Posterior vena cava (tissue), 2 donors: Measurements from ENCODE around the gene DMD. TPM values are rescaled to one million over a fixed set of nuclear protein-coding genes. Genes with fewer than 3 reads are reported as not detected.
"Not testable (repeated sequence)": the region's sequence is repeated elsewhere in the genome, so short reads cannot be mapped to it uniquely, and the experiment has no call there.

Source experiments
- DNase-seq: peaks from one replicate; pipeline ENCODE4 v3.0.0-alpha.2; 2020; ENCODE audit warnings: low spot score
- intact Hi-C, 2 donors: fragments of 100-400 bp; cut with DNase I; formaldehyde crosslinking; loops; one replicate each; pipeline versions ENCODE4 v1.14.1 to v1.14.2; 2022 to 2023
- total RNA-seq, 2 donors: library from RNA; stranded (reverse); fragmentation: NEBNext Ultra II Directional; extraction: Animal tissue kit (Norgen Biotek cat#: 25700); gene quantifications; one replicate each; pipeline ENCODE4 v1.2.1, GENCODE V29; 2021
- donor health status: DM: yes; HTN: yes; CAD: no.
- donor health status: DM: yes; HTN: yes; CAD: no.

DMD gene
- total RNA-seq, 2 donors from 2014 or later, result 132 to 139 TPM

GRCh38 chrX:32010212-32010611, 1201.1 kb downstream of the DMD start:
- no peak for DNase-seq
- intact Hi-C loops, result no loop called here

GRCh38 chrX:31993637-31994036, 1217.7 kb downstream of the DMD start:
- no peak for DNase-seq
- intact Hi-C loops, result no loop called here

GRCh38 chrX:31988975-31989374, 1222.4 kb downstream of the DMD start:
- intact Hi-C loops, result no loop called here
- no peak for DNase-seq

- DNase-seq, result no peak
- intact Hi-C loops, result no loop called here
Observed at GRCh38 chrX:31981546-31982062, 1229.7 kb downstream of the DMD start.

- intact Hi-C loops, result no loop called here
- DNase-seq, result no peak
Observed at GRCh38 chrX:31969714-31970113, 1241.6 kb downstream of the DMD start.

GRCh38 chrX:31962256-31962655, 1249.1 kb downstream of the DMD start:
- intact Hi-C loops, result no loop called here
- no peak for DNase-seq

- intact Hi-C loops, result no loop called here
- no peak for DNase-seq
Observed at GRCh38 chrX:31934842-31935370, 1276.4 kb downstream of the DMD start.

- intact Hi-C loops, result no loop called here
- DNase-seq, result no peak
Observed at GRCh38 chrX:31934015-31934414, 1277.3 kb downstream of the DMD start.

- no peak for DNase-seq
- intact Hi-C loops, result no loop called here
Observed at GRCh38 chrX:31932769-31933168, 1278.6 kb downstream of the DMD start.

- DNase-seq, intact Hi-C loops: not testable (repeated sequence)
Observed at GRCh38 chrX:31932320-31932719, 1279.0 kb downstream of the DMD start.

GRCh38 chrX:31931225-31931624, 1280.1 kb downstream of the DMD start:
- DNase-seq, result no peak
- intact Hi-C loops, result no loop called here

- no peak for DNase-seq
- intact Hi-C loops, result no loop called here
Observed at GRCh38 chrX:31929366-31929765, 1282.0 kb downstream of the DMD start.

GRCh38 chrX:31921236-31921635, 1290.1 kb downstream of the DMD start:
- DNase-seq, result no peak
- intact Hi-C loops, result no loop called here

- no peak for DNase-seq
- intact Hi-C loops, result no loop called here
Observed at GRCh38 chrX:31909850-31910572, 1301.3 kb downstream of the DMD start.

- intact Hi-C loops, result no loop called here
- no peak for DNase-seq
Observed at GRCh38 chrX:31894152-31894551, 1317.2 kb downstream of the DMD start.

GRCh38 chrX:31893525-31893924, 1317.8 kb downstream of the DMD start:
- intact Hi-C loops, result no loop called here
- no peak for DNase-seq

GRCh38 chrX:31889088-31889487, 1322.3 kb downstream of the DMD start:
- no peak for DNase-seq
- intact Hi-C loops, result no loop called here

- intact Hi-C loops, result no loop called here
- DNase-seq, result no peak
Observed at GRCh38 chrX:31884535-31884934, 1326.8 kb downstream of the DMD start.

- DNase-seq, result no peak
- intact Hi-C loops, result no loop called here
Observed at GRCh38 chrX:31872007-31872406, 1339.3 kb downstream of the DMD start.

- intact Hi-C loops, result no loop called here
- no peak for DNase-seq
Observed at GRCh38 chrX:31870267-31870666, 1341.1 kb downstream of the DMD start.

- DNase-seq, result no peak
- intact Hi-C loops, result no loop called here
Observed at GRCh38 chrX:31860686-31861085, 1350.7 kb downstream of the DMD start.
